GM04503 (cell line): ENCODE data around the gene FBXO21.
"Not testable (repeated sequence)": the region's sequence is repeated elsewhere in the genome, so short reads cannot be mapped to it uniquely, and the experiment has no call there.

Experiments
- DNase-seq: peaks from one replicate; pipeline ENCODE4 v3.0.0-alpha.2; 2012; ENCODE audit warnings: low read depth

The FBXO21 gene

DNA sequence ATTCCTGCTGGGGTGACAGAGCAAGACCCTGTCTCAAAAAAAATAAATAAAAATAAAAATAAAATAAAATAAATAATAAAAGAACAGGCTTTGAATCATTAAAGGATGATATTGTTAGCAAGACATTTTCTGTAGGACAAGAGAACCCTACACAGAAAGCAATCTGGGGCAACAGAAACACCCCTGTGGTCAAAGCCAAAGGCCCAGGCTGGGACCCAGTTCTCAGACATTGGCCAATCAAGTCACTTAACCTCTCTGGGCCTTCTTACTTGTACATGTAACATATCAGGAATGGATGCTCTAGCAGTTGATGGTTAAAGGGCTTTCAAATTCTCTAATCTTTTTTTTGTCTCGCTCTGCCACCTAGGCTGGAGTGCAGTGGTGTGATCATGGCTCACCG is 55.5 kb downstream of the FBXO21 start:
- DNase-seq, result no peak

DNA sequence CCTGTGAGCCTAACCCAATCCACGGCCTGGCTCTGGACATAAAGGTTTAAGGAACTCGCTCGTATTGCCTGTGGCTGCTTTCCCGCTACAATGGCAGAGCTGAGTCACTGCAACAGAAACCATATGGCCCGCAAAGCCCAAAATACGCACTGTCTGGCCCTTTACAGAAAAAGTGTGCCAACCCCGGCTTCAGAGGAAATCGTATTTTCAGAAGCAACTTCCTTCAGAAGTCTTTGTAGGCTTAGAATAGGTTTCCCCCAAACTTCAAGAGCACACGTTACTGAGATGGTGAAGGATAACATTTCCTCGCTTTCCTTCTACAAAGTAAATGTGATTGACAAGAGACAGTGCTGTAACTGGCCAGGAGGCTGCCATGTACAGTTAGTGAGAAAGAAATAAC is 56.2 kb downstream of the FBXO21 start:
- DNase-seq, result no peak

DNA sequence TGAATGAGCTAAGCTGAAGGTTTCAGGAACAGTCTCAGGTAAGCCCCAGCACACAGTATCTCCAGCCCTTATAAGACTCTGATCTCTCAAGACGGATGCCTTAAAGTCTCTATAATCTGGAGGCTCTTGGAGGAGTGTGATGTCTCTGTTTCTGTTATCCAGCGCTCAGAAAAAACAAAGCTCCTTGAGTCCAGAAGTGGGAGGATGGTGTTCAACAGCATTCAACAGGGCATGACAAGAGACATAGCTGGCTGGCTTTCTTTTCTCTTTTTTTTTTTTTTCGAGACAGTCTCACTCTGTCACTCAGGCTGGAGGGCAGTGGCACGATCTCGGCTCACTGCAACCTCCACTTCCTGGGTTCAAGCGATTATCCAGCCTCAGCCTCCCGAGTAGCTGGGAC is 59.5 kb downstream of the FBXO21 start:
- no peak for DNase-seq

DNA sequence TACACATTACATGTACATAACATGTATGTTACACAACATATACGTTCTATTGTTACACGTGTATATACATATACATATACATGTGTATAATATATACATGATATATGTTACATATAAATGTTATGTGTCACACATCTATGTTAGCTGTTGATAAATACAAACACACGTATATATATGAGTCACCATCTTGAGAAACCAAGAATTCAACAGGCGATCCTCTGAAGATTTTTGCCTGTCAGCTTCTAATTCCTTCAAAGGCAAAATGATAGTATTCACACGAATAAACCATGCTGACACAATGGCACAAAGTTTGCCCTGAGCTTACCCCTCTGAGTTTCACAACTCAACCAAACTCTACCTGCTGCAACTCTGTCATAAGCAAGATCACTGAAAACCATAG is 60.9 kb downstream of the FBXO21 start:
- DNase-seq, result no peak

DNA sequence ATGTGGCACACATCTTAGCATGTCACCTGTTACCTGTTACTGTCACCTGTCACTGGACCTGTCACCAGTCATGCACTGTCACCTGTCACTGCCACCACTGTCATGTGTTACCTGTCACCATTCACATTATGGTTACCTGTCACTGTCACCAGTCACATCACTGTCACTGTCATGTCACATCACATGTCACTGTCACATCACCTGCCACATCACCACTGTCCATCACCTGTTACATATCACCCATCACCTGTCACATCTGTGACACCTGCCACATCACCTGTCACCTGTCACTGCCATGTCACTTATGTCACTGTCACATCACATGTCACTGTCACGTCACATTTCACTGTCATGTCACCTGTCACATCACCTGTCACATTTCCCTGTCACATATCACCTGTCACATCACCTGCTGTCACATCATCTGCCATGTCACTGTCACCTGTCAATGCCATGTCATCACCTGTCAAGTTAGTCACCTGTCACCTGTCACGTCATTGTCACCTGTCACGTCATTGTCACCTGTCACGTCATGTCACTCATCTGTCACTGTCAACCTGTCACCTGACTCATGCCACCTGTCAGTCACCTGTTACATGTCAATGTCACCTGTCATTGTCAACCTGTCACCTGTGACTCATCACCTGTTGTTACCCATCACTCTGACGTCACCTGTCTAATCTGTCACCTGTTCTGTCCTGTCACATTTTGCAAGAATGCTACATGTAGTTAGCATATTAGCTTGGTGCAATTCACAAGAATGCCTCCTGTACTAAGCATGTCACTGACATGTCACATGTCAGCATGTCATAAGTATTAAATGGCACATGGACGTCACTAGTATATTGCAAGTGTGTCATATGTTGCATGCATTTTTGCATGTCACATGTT is 62.1 kb downstream of the FBXO21 start:
- no peak for DNase-seq

DNA sequence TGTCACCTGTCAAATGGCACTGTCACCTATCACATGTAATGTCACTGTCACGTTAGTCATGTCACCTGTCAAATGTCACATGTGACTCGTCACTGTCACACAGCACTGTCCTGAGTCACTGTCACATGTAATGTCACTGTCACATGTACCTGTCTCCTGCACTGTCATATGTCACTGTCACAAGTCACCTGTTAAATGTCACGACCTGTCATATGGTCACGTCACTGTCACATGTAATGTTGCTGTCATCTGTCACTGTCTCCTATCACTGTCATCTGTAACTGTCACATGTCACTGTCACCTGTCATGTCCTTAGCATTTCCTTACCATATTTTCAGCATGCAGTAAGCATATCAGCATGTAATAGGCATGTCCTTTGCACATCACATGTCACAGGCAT is 63.9 kb downstream of the FBXO21 start:
- no peak for DNase-seq

DNA sequence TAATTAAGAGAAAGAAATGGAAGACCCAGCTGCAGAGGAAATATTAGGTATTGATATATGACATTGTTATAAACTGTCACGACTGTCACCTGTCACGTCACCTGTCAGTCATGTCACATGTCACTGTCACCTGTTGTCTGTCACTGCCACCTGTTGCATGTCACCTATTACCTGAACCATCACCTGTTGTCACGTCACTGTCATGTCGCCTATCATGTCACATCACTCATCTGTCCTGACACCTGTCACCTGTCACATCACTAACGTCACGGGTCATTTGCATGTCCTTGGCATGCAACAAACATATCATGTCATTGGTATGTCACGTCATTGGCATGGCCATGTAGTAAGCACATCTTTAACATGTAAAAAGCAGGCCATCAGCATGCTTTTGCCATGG is 64.5 kb downstream of the FBXO21 start:
- no peak for DNase-seq

DNA sequence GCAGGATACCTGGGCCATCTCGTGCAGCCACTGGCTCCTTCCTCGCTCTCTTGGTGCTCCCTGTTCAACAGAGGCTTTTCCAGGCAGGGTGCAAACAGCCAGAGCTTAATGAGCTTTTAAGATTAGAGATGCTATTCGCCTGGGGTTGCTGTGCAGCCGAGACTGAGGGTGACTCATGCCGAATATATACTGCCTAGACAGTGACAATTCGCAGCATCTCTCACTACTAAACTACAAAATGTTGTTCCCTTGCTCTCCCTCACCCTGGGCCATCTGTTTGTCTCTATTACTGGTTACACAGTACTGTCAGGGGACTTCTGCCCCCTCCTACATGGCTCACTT is 65.0 kb downstream of the FBXO21 start:
- DNase-seq, result no peak

DNA sequence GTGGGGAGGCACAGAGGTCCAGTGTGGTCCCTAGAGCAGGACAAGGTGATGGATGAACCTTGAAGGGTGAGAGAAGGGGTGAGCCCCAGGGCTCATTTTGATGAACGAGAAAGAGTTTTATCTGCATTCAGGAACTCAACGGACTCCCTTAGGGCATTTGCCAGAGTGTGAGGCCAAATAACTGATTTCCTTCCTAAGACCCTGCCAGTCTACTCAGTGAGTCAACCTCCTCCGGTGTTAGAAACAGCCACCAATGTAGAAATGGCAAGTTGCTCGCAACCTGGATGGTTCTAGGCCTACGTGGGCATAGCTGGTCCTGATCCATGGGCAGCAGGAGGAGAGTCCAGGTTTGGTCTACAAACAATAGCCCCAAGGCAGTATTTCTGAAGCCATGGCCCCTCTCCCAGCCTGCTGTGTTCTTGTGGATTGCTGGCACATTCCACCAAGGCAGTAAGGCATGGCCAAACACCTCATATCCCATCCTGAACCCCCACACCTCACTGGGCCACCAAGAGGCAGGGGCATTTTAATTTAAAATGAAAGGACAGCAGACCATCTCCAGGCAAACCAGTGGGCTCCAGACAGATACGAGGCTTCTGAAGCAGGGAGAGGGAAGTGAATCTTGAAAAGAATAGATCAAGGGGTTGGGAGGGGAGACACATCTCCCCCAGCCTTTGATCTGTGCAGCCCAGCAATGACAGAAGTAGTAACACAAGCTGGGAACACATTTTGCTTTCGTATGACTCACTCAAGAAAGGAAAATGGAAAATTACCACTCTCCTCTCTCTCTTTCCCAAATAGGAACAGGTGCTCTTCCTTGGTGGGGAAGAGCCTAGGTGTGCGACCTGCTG is 65.6 kb downstream of the FBXO21 start:
- no peak for DNase-seq

DNA sequence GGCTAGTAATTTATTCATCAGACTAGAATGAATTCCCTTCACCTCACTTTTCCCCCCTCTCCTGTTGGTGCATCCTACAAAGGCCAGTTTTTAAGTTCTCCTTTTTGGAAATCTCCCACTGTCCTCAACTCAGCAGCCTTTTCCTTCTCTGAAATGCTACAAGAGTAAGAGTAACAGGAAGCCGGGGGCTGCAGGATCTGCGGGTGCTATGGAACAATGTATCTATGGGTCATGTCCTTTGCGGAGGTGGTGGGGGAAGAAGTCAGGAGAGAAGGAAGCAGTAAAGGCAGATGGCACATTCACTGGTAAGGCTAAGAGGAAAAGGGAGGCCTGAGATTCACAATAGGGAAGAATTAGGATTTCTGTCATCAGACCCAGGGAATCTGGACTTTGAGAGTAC is 68.8 kb downstream of the FBXO21 start:
- DNase-seq, result no peak

DNA sequence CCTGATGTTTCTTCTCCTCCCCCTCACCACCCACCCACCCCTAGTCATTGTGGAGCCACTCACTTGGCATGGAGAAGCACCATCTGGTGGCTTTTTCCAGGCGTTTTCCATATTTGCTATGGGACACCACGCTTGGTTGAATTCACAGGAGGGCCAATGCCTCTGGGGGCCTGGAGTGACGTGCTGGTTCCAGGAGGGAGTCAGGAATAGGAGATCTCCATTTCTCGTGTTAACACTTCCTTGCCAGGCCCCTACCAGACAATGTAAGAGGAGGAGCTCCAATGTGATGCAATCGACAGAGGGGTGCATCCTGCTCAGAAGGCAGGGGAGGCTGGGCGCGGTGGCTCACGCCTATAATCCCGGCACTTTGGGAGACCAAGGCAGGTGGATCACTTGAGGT is 69.5 kb downstream of the FBXO21 start:
- DNase-seq, result no peak

DNA sequence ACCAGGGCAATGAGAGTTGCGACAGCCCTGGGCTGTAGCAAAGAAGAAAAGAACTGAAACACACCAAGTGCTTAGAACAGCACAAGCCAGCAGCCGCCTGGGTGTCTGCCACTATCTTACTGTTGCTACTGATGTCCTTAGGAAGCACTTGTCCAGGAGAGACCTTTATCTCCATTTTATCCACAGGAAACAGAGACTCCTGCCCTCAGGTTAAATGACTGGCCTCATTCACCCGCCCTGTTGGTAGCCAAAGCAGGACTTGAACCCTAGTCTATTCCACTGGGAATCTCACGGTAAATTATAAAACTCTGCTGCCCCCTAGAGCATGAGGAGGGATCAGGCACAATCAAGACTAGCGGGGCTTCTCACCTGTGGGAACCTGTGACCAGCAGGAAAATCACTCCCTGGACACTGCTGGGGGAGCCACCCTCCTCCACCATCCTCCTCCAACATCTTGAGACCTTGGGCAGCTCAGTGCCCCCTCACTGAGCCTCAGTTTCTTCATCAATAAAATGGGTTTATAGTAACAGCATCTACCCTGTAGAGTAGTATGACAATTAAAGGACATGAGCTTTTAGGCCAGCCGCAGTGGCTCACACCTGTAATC is 70.6 kb downstream of the FBXO21 start:
- DNase-seq, result no peak

DNA sequence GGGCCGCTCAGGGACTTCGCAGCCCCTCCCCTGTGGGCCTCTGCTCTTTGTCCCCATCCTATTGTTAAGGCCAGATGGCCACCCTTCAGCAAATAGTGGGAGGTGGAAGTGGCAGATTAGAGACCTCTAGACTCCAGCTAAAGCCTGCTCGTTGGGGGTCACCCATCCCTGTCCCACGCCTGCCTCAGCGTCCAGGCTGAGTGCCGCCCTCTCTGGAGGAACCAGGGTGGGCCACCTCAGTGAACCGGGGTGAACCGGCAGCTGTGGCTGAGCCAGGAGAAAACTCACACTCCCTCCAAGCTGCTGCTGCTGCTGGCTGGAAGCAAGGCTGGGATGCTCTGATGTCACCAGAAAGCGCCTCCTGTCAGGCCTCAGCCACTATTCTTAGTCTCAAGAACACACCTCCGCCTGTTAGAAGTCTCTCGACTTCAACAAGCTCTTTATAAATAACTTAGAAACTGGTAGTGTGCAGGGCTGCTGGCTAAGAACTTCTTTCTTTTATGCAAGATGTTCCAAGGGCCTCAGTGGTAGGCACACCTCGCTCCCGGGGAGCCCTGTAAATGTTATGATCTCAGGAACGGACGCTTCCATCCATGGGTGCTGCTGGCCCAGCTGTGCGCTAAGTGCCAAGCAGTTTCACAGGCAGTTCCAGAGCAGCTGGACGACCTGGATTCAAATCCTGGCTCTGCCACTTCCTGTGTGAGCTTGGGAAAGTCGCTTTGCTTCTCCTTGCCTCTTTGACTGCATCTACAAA is 71.3 kb downstream of the FBXO21 start:
- no peak for DNase-seq

DNA sequence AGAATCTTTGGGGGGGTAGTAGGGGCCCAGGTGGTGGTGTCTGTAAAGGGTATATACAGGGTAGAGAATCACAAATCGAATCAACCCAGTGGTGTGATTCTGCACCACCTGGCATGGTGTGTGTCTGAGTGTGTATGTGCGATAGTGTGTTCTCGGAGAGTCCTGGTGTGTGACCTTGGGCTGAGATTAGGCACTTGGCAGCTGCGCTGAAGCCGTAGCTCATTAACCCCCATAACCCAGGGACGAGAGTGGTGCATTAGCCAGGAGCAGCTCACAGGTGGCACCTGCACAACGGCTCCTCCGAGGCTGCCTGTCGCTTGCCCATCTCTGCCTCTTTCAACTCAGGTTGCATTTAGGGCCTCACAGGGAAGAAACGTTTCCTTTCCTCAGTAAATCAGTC is 75.5 kb downstream of the FBXO21 start:
- no peak for DNase-seq

DNA sequence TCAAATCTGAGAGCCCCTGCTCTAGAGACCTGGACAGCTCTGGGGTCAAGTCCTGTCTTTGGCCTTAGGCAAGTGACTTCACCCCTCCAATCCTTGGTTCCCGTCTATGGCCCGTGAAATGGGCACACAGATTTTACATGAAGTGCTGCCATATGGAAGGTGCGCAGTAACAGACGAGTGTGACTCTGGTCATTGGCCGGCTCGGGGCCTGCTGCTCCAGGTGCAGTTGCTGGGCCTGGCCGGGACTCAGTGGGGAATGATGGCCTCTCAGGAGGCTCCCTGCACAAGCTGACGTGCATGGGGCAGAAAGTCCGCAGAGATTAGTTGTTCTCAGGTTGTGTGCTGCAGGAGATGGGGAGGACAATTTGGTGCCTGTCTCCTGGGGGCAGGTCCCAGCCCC is 77.0 kb downstream of the FBXO21 start:
- DNase-seq, result no peak

DNA sequence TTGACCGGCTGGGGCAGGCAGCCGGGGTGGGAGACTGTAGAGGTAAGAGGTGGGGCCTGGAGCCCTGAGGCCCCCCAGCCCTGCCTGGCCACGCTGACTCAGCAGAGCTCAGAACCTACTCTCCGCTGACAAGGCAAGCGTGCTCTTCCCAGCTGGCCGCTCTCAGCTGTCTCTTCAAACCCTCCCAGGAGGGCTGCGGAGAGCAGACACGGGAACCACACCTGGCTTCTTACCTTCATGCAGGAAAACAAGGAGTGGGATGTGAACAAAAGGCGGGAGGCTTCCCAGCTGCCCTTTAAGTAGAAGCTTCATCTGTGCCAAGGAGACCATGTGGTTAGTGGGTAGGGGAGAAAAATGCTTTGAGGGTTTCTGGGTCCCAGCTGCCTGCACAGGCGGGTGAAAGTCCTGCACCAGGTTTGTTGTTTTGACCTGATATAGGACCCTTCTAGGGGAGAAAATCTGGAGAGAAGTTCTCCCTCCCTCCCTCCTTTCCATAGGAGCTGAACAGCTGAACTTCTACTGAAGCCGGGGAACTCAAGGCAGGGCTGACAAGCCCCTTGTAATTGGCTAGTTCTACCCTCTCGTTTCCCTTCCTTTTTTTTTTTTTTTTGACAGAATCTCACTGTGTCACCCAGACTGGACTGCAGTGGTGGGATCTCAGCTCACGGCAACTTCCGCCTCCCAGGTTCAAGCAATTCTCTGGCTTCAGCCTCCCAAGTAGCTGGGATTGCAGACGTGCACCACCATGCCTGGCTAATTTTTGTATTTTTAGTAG is 78.3 kb downstream of the FBXO21 start:
- DNase-seq, result no peak

DNA sequence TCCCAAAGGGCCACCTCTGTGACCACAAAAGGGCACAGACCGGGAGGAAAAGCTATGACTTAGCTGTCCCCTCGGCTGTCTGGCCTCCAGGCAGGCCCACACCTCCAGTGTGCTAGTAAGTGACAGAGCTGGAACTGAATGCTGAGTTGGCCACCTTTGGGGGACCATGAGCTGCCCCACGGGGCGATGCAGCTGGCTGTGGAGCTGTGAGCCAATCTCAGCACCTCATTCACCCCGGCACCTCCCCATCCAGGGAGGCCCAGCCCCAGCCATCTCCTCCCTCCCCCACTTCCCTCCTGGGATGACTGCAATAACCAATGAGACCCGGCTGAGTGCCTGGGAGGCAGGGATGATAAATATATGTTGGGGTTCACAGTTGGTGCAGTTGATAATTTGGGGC is 78.9 kb downstream of the FBXO21 start:
- no peak for DNase-seq

DNA sequence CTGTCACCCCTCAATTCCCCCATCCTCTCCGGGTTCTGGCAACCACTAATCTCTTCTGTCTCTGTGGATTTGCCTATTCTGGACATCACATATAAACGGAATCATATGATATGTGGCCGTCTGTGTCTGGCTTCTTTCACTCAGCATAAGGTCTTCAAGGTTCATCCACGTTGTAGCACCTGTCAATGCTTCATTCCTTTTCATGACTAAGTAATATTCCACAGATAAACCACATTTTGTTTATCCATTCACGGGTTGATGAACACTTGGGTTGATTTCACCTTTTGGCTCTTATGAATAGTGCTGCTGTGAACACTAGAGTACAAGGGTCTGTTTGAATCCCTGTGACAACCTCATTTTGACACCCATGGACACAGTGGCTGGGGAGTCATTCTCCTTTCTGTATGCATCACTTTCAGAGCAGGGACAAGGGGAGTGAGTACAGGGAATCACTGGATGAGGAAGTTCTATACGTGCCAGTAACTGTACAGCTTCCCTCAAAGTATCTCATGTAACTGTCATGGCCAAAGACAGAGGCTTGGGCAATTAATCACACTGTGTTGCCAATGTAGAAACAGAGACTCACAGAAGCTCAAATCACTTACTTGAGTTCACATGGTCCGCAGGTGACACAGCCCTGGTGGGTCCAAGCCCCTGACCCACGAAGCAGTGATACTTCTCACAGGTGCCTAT is 80.2 kb downstream of the FBXO21 start:
- no peak for DNase-seq

DNA sequence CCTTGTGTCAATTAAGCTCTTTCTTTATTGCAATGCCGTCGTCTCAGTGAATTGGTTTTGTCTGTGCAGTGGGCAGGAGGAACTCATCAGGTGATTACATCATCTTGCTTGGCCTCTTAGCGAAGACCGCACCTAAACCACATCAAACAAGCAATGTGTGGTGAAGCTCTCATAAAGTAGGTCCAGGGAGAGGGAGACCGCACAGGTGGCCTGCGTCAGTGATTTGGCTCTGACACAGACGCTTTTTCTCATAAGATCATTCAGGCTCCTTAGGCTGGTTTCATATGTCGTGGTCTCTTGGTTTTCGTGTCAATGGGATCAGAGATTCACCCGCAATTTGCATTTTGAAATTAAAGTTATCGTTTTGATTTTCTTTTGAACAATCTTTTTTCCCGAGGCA is 84.4 kb downstream of the FBXO21 start:
- DNase-seq, result no peak

DNA sequence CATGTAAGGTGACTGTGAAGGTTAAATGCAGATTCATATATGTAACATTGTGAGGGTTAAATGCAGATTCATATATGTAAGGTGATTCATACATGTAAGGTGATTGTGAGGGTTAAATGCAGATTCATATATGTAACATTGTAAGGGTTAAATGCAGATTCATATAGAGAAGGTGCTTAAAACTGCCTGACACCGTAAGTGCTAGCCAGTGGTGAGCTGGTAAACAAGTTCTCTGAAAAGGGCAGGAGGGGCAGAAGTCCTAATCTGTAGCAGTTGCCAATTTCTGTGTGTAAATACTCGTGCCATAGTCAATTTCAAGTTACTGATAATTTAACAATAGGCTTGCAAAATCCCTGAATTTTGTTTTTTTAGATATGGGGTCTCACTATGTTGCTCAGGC is 86.3 kb downstream of the FBXO21 start:
- DNase-seq, result not testable (repeated sequence)

DNA sequence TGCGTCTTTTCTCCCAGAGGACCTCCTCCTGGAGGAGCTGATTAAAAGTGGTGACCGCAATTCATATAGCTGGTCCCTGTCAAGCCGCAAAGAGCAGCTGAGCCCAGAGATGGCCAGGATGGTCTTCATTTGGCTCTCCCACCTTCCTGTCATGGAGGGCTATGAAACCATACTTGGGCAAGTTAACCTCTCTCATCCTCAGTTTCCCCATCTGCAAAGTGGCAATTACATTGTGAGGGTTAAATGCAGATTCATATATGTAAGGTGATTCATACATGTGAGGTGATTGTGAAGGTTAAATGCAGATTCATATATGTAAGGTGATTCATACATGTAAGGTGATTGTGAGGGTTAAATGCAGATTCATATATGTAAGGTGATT is 87.5 kb downstream of the FBXO21 start:
- DNase-seq, result no peak
